ENCODE results near the gene RAB15. TPM values are rescaled to one million over a fixed set of nuclear protein-coding genes. Genes with fewer than 3 reads are reported as not detected.

Gene RAB15
- total and polyA plus RNA-seq, 9 of the 15 experiments (the other 6 are each of a cell fraction or from before 2014, with no cell fraction given), result 0.09 to 0.30 (median 0.16) TPM; not detected in 2

DNA sequence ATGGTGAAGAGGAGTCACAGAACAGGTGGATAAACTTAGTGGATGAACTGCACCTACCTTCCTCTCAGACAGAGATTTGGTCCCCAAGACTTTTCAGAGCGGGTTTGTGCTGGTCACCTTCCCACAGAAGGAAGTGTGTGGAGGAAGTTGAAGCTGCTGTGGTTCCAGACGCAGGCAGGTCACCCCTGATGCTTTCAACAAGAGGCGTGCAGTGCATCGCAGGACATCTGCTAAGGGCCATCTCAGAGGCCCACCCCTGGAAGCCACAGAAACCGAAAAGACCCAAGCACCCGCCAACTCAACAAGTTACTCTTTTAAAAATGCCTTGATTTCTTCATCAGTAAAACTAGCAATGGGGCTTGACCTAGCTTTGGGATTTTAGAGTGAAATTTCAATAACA is 28.6 kb downstream of the RAB15 start:
- no TSS peak for BruUV-seq (replicated peaks)
- H3K27ac ChIP-seq (ENCODE audit: extremely low read depth, low read depth, low read length), result no peak overlapping the region
- in situ Hi-C loops (cut with MboI), result no loop called here

DNA sequence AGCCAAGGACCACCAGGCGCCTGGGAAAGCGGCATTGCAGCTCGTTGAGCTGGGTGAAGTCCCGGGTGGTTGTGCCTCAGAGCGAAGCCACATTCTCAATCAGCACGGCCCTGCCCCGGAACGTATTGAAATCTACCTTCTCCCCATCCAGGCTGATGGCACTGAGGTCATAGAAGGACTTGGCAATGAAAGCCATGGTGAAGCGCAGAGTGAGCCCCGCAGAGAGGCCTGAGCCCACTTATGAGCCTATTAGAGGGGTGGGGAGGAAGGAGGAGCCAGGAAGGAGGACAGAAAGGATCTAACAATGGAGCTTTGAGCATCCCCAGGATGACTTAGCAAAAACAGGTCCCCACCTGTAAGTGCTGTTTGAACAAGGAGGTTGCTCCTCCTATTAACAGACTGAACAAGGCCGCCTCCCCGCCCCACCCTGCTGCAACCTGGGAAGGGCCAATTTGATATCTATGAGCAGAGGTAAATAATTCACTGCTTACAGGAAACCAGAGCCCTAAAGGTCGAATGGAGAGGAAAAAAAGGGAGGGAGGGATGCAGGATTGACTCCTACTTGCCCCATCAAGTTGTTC is 29.5 kb downstream of the RAB15 start, which contains the start of gene GPX2:
TSS of gene GPX2 (minus strand) at position 215 of the 581 bp plus-strand sequence. CDS start at position 196, 19 bp downstream.
- Histone ChIP-seq H3K9me3 (replicated peaks; ENCODE audit: control insufficient read depth, insufficient read depth, low read depth, low read length) (no peaks in the 10 kb centered on the region), H3K4me1 (replicated peaks in 1 of 2; ENCODE audit: control insufficient read depth in 2 of 2, insufficient read depth in 2 of 2, low read length in 2 of 2) (no peaks in the 10 kb centered on the region; a peak in 2 of 5 replicates), H3K4me2 (ENCODE audit: insufficient read depth, low read length) (no peak within 1 kb of the TSS), H3K79me2 (ENCODE audit: control insufficient read depth, insufficient read depth, low read length) (no peaks in the 10 kb centered on the region), H3K9me1 (ENCODE audit: control insufficient read depth, insufficient read depth, low read length) (no peaks in the 10 kb centered on the region), H3K27me3 (ENCODE audit: control insufficient read depth in 2 of 2, insufficient read depth in 2 of 2, low read length in 2 of 2) (no peaks in the 10 kb centered on the region), H3K27ac (ENCODE audit: extremely low read depth, low read depth, low read length) (no peak within 1 kb of the TSS), H3K9ac (ENCODE audit: insufficient read depth in 1 of 2, low read depth in 2 of 2, low read length in 2 of 2) (no peak within 1 kb of the TSS), H2AFZ (ENCODE audit: low read depth, low read length) (no peak within 1 kb of the TSS), H3K4me3 (no peak within 1 kb of the TSS), H4K20me1 (replicated peaks; ENCODE audit: control insufficient read depth, insufficient read depth, low read length) (no peaks in the 10 kb centered on the region), H3K36me3 (ENCODE audit: control insufficient read depth, insufficient read depth, low read length) (peaks cover 5% of the 10 kb centered on the region; the same call in 1 of the 3 replicates)
- intact Hi-C loops (cut with micrococcal nuclease), result no loop called here
- DNase-seq (ENCODE audit: extremely low read depth in 1 of 4, low spot score in 3 of 4) (no peak), FAIRE-seq (no peak), ATAC-seq (no peak)
- ChIA-PET CTCF (ENCODE audit: low intra/inter-chr PET ratio) (no interaction called here), POLR2A (no interaction called here)
- WGBS (ENCODE audit: insufficient coverage, low coverage, missing lambda C conversion rate), result 69% methylated on average over 12 of the region's 13 CpGs
- BruUV-seq (replicated peaks), result no TSS peak
- TF ChIP-seq NFE2 (IDR thresholded peaks at IDR 0.05; ENCODE audit: low read depth) (peak; percentile 42; the same call in 1 of the 2 replicates), SPI1 (IDR thresholded peaks at IDR 0.05; ENCODE audit: borderline replicate concordance, low read depth, low read length) (no peak), HOXB6 (CRISPR knock-in tag; IDR thresholded peaks at IDR 0.05; ENCODE audit: borderline replicate concordance) (no peak), MAFG (tag; conservative IDR thresholded peaks at IDR 0.05) (0 out of 2 replicates have a peak, but pooled peaks have one; percentile 15), CHD1 (IDR thresholded peaks at IDR 0.05; ENCODE audit: low read length) (no peak)
- TF ChIP-seq, protein P1, sequence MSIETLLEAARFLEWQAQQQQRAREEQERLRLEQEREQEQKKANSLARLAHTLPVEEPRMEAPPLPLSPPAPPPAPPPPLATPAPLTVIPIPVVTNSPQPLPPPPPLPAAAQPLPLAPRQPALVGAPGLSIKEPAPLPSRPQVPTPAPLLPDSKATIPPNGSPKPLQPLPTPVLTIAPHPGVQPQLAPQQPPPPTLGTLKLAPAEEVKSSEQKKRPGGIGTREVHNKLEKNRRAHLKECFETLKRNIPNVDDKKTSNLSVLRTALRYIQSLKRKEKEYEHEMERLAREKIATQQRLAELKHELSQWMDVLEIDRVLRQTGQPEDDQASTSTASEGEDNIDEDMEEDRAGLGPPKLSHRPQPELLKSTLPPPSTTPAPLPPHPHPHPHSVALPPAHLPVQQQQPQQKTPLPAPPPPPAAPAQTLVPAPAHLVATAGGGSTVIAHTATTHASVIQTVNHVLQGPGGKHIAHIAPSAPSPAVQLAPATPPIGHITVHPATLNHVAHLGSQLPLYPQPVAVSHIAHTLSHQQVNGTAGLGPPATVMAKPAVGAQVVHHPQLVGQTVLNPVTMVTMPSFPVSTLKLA (conservative IDR thresholded peaks at IDR 0.05), result no peak
- TF ChIP-seq, protein P2, sequence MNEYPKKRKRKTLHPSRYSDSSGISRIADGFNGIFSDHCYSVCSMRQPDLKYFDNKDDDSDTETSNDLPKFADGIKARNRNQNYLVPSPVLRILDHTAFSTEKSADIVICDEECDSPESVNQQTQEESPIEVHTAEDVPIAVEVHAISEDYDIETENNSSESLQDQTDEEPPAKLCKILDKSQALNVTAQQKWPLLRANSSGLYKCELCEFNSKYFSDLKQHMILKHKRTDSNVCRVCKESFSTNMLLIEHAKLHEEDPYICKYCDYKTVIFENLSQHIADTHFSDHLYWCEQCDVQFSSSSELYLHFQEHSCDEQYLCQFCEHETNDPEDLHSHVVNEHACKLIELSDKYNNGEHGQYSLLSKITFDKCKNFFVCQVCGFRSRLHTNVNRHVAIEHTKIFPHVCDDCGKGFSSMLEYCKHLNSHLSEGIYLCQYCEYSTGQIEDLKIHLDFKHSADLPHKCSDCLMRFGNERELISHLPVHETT (CRISPR knock-in tag; conservative IDR thresholded peaks at IDR 0.05 in 1 of 2, IDR thresholded peaks at IDR 0.05 in 1 of 2), result no peak
- TF ChIP-seq, protein P3, sequence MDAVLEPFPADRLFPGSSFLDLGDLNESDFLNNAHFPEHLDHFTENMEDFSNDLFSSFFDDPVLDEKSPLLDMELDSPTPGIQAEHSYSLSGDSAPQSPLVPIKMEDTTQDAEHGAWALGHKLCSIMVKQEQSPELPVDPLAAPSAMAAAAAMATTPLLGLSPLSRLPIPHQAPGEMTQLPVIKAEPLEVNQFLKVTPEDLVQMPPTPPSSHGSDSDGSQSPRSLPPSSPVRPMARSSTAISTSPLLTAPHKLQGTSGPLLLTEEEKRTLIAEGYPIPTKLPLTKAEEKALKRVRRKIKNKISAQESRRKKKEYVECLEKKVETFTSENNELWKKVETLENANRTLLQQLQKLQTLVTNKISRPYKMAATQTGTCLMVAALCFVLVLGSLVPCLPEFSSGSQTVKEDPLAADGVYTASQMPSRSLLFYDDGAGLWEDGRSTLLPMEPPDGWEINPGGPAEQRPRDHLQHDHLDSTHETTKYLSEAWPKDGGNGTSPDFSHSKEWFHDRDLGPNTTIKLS (IDR thresholded peaks at IDR 0.05; ENCODE audit: borderline replicate concordance, low read depth), result no peak
- in situ Hi-C loops (cut with MboI), result no loop called here

More for the DNA sequence above, 28.6 kb downstream of the RAB15 start:
- TF ChIP-seq ZNF780A (CRISPR knock-in tag; IDR thresholded peaks at IDR 0.05), result no peak
- no peak for TF ChIP-seq ARID2 (IDR thresholded peaks at IDR 0.05)
- Histone ChIP-seq H3K9me3 (replicated peaks; ENCODE audit: control insufficient read depth, insufficient read depth, low read depth, low read length) (no peaks in the 10 kb centered on the region), H3K4me1 (replicated peaks in 1 of 2; ENCODE audit: control insufficient read depth in 2 of 2, insufficient read depth in 2 of 2, low read length in 2 of 2) (no peaks in the 10 kb centered on the region; a peak in 2 of 5 replicates), H3K4me2 (ENCODE audit: insufficient read depth, low read length) (no peak overlapping the region), H3K27me3 (ENCODE audit: control insufficient read depth in 2 of 2, insufficient read depth in 2 of 2, low read length in 2 of 2) (no peaks in the 10 kb centered on the region), H2AFZ (ENCODE audit: low read depth, low read length) (no peak overlapping the region), H4K20me1 (replicated peaks; ENCODE audit: control insufficient read depth, insufficient read depth, low read length) (no peaks in the 10 kb centered on the region), H3K9ac (ENCODE audit: insufficient read depth in 1 of 2, low read depth in 2 of 2, low read length in 2 of 2) (no peak overlapping the region), H3K79me2 (ENCODE audit: control insufficient read depth, insufficient read depth, low read length) (no peaks in the 10 kb centered on the region), H3K4me3 (no peak overlapping the region), H3K36me3 (ENCODE audit: control insufficient read depth, insufficient read depth, low read length) (peaks cover 3% of the 10 kb centered on the region; the same call in 1 of the 3 replicates), H3K9me1 (ENCODE audit: control insufficient read depth, insufficient read depth, low read length) (no peaks in the 10 kb centered on the region)
- ChIA-PET CTCF (ENCODE audit: low intra/inter-chr PET ratio) (no interaction called here), POLR2A (interaction anchor here (2.2 kb wide), 1 partner anchor 10 kb away, joined by 6 read pairs; no protein-coding TSS in a partner anchor)
- ATAC-seq, result no peak
- DNase-seq (ENCODE audit: extremely low read depth in 1 of 4, low spot score in 3 of 4), result no peak
- intact Hi-C loops (cut with micrococcal nuclease), result no loop called here
- FAIRE-seq, result no peak
- 62% methylated on average over 5 of the region's 6 CpGs for WGBS (ENCODE audit: insufficient coverage, low coverage, missing lambda C conversion rate)
